CD14-positive monocyte (primary cell): Measurements from ENCODE around the gene ABCC9. TPM values are rescaled to one million over a fixed set of nuclear protein-coding genes. Genes with fewer than 3 reads are reported as not detected.

Experiments used
- DNase-seq, 3 donors: peaks; one replicate each; pipeline ENCODE4 v3.0.0-alpha.2; 2011 to 2022
- H2AFZ ChIP-seq: 2 replicates; pipeline ENCODE4 v1.6.0; 2012; ENCODE audit warnings: mild to moderate bottlenecking, low read depth, low read length, inconsistent platforms; ENCODE audit not compliant: insufficient read depth, poor library complexity, severe bottlenecking
- H3K27ac ChIP-seq, 2 donors: 1 replicate in 1 of 2; 2 replicates in 1 of 2; pipeline ENCODE4 v1.5.1; 2012 to 2013; ENCODE audit warnings: low read length in 2 of 2, control low read depth in 1 of 2, inconsistent platforms in 1 of 2, low read depth in 1 of 2, mild to moderate bottlenecking in 1 of 2
- H3K27me3 ChIP-seq, 2 donors: one replicate each; pipeline versions ENCODE4 v1.6.0 to v1.6.1; 2011 to 2013; ENCODE audit warnings: low read length in 2 of 2; ENCODE audit not compliant: control insufficient read depth in 2 of 2, insufficient read depth in 2 of 2
- H3K36me3 ChIP-seq, 2 donors: replicated peaks in 1 of 2; 1 replicate in 1 of 2; 2 replicates in 1 of 2; pipeline versions ENCODE4 v1.5.1 to v1.6.1; 2012 to 2013; ENCODE audit warnings: low read length in 2 of 2, control low read depth in 1 of 2, inconsistent platforms in 1 of 2, mild to moderate bottlenecking in 1 of 2; ENCODE audit not compliant: insufficient read depth in 2 of 2, control insufficient read depth in 1 of 2
- H3K4me1 ChIP-seq, 2 donors: 1 replicate in 1 of 2; 2 replicates in 1 of 2; pipeline versions ENCODE4 v1.5.1 to v1.6.1; 2012 to 2013; ENCODE audit warnings: low read length in 2 of 2, control low read depth in 1 of 2, inconsistent platforms in 1 of 2, mild to moderate bottlenecking in 1 of 2, moderate library complexity in 1 of 2; ENCODE audit not compliant: insufficient read depth in 2 of 2, control insufficient read depth in 1 of 2
- H3K4me2 ChIP-seq: replicated peaks from 2 replicates; pipeline ENCODE3; 2012; ENCODE audit warnings: low read length, moderate library complexity, mild to moderate bottlenecking; ENCODE audit not compliant: poor library complexity, severe bottlenecking; ENCODE audit errors: extremely low read depth
- H3K4me3 ChIP-seq, 3 experiments: fragments of 200-600 bp in 1 of 3; sonication (generic) in 1 of 3; replicated peaks in 1 of 3; 1 replicate in 2 of 3; 2 replicates in 1 of 3; pipeline ENCODE4 v1.5.1; 2011 to 2013; ENCODE audit warnings: low read length in 3 of 3, mild to moderate bottlenecking in 3 of 3, control low read depth in 2 of 3, low read depth in 2 of 3, inconsistent platforms in 1 of 3, moderate library complexity in 1 of 3
- H3K79me2 ChIP-seq: 2 replicates; pipeline ENCODE4 v1.6.0; 2012; ENCODE audit warnings: mild to moderate bottlenecking, control low read depth, inconsistent platforms, low read length, moderate library complexity; ENCODE audit not compliant: insufficient read depth
- H3K9ac ChIP-seq: 2 replicates; pipeline ENCODE4 v1.6.0; 2017; ENCODE audit warnings: low read length, mild to moderate bottlenecking; ENCODE audit not compliant: insufficient read depth, poor library complexity, severe bottlenecking
- H3K9me3 ChIP-seq, 2 donors: replicated peaks in 1 of 2; 1 replicate in 1 of 2; 2 replicates in 1 of 2; pipeline versions ENCODE4 v1.5.1 to v1.6.1; 2012 to 2013; ENCODE audit warnings: low read length in 2 of 2, control low read depth in 1 of 2; ENCODE audit not compliant: control insufficient read depth in 1 of 2, insufficient read depth in 1 of 2
- H4K20me1 ChIP-seq: 2 replicates; pipeline ENCODE4 v1.6.0; 2012; ENCODE audit warnings: mild to moderate bottlenecking, low read length, control low read depth, moderate library complexity; ENCODE audit not compliant: insufficient read depth
- H3K27ac Mint-ChIP-seq, 7 donors: one replicate each; pipeline ENCODE4 v1.8.0; 2020; ENCODE audit warnings: mild to moderate bottlenecking in 7 of 7, mixed read lengths in 7 of 7, moderate library complexity in 6 of 7, inconsistent platforms in 2 of 7
- H3K27me3 Mint-ChIP-seq, 3 donors: one replicate each; pipeline ENCODE4 v1.8.0; 2021 to 2022; ENCODE audit warnings: low read depth in 3 of 3, mild to moderate bottlenecking in 3 of 3, mixed read lengths in 3 of 3, moderate library complexity in 3 of 3, inconsistent platforms in 1 of 3
- H3K36me3 Mint-ChIP-seq, 2 donors: one replicate each; pipeline ENCODE4 v1.8.0; 2020; ENCODE audit warnings: mixed read lengths in 2 of 2, inconsistent platforms in 1 of 2, mild to moderate bottlenecking in 1 of 2
- H3K4me1 Mint-ChIP-seq: one replicate; pipeline ENCODE4 v1.8.0; 2020; ENCODE audit warnings: mild to moderate bottlenecking, mixed read lengths
- H3K4me3 Mint-ChIP-seq, 2 donors: one replicate each; pipeline ENCODE4 v1.8.0; 2020; ENCODE audit warnings: mild to moderate bottlenecking in 2 of 2, mixed read lengths in 2 of 2, moderate library complexity in 1 of 2
- H3K9me3 Mint-ChIP-seq, 7 donors: one replicate each; pipeline ENCODE4 v1.8.0; 2020 to 2022; ENCODE audit warnings: mixed read lengths in 7 of 7, mild to moderate bottlenecking in 6 of 7, moderate library complexity in 6 of 7, inconsistent platforms in 2 of 7
- CTCF ChIP-seq: fragments of 200-600 bp; IDR thresholded peaks from one replicate; pipeline ENCODE4 v1.8.0; 2022; ENCODE audit warnings: antibody characterized with exemption, mild to moderate bottlenecking
- WGBS: methylation state at CpG from one replicate; pipeline ENCODE4 v1.1.5; 2013; ENCODE audit warnings: missing lambda C conversion rate; ENCODE audit not compliant: insufficient coverage; 5-methylcytosine and 5-hydroxymethylcytosine counted together
- intact Hi-C, 2 donors: fragments of 100-400 bp; cut with micrococcal nuclease; formaldehyde crosslinking; loops; one replicate each; pipeline versions ENCODE4 v1.15.0 to v1.15.1; 2023
- polyA plus RNA-seq, 3 donors: library from polyadenylated mRNA; depleted of rRNA in 1 of 3; unstranded in 2 of 3; stranded (reverse) in 1 of 3; fragments of 300-500 nt in 2 of 3; fragments of >200 nt in 1 of 3; fragmentation: Illumina TruSeq in 2 of 3; gene quantifications; 1 replicate in 2 of 3; 2 replicates in 1 of 3; pipeline ENCODE4 v1.2.3, GENCODE V29; 2012 to 2021

Gene ABCC9
- polyA plus RNA-seq, 3 donors, result not detected

GRCh38 chr12:21823581-21823980 is 117.6 kb downstream of the ABCC9 start:
- peaks cover 0 to 1% (median 0%) of the 10 kb centered on the region in 3 donors for H3K27me3 Mint-ChIP-seq
- intact Hi-C loops, result no loop called here
- Histone ChIP-seq H3K36me3 (no peaks in the 10 kb centered on the region), H3K27ac (no peak overlapping the region), H3K4me3 (no peak overlapping the region), H4K20me1 (no peaks in the 10 kb centered on the region), H3K27me3 (no peaks in the 10 kb centered on the region), H3K79me2 (no peaks in the 10 kb centered on the region), H3K9ac (no peak overlapping the region), H3K4me2 (no peak overlapping the region), H3K9me3 (no peaks in the 10 kb centered on the region), H3K4me1 (no peaks in the 10 kb centered on the region), H2AFZ (no peak overlapping the region)
- DNase-seq, result no peak
- no peak for TF ChIP-seq CTCF
- H3K36me3 Mint-ChIP-seq, result no peaks in the 10 kb centered on the region
- H3K9me3 Mint-ChIP-seq, result peaks cover 0 to 12% (median 2%) of the 10 kb centered on the region in 7 donors
- no peaks in the 10 kb centered on the region for H3K4me1 Mint-ChIP-seq
- H3K27ac Mint-ChIP-seq, result no peak overlapping the region
- no peak overlapping the region for H3K4me3 Mint-ChIP-seq
- 80% methylated on average over 1 of the region's 8 CpGs for WGBS

GRCh38 chr12:21819678-21820077 is 121.5 kb downstream of the ABCC9 start:
- Histone ChIP-seq H3K27ac (no peak overlapping the region), H3K4me2 (no peak overlapping the region), H3K4me3 (no peak overlapping the region), H3K9me3 (no peaks in the 10 kb centered on the region), H2AFZ (no peak overlapping the region), H3K4me1 (no peaks in the 10 kb centered on the region), H3K79me2 (no peaks in the 10 kb centered on the region), H3K9ac (no peak overlapping the region), H4K20me1 (no peaks in the 10 kb centered on the region), H3K36me3 (no peaks in the 10 kb centered on the region), H3K27me3 (no peaks in the 10 kb centered on the region)
- intact Hi-C loops, result no loop called here
- TF ChIP-seq CTCF, result no peak
- Mint-ChIP-seq H3K36me3 (no peaks in the 10 kb centered on the region), H3K4me1 (no peaks in the 10 kb centered on the region), H3K27me3 (no peaks in the 10 kb centered on the region), H3K27ac (no peak overlapping the region), H3K4me3 (no peak overlapping the region), H3K9me3 (peaks cover 0 to 9% (median 2%) of the 10 kb centered on the region in 7 donors)
- no peak for DNase-seq
